ENCODE data around the gene RBP3.
A peak's percentile ranks its signal among the peaks of the same experiment; 100 is the strongest.

RBP3 gene

DNA sequence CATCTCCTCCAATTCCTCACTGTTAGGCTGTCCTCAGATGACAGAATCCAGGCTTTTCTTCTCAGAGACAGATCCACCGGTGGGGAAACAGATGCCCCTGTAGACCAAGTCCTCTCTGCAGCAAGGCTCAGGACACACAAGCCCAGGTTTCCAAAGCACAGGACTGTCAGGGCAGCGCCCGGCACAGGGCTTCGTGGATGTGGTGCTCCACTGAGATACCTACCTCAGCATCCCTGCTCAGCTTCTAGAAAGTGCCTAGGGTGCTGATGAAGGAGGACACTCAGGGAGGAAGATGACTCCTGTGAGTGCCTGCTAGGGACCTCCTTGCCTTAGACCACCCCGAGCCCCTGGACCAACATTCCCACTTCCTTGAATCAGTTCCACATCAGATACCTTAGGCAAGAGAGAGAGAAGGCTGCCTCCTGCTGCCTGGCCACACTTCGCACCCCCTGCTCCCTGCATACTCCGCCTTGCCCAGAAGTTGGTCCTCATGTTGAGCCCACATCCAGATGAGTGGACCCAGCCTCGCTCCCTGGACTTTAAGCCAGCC, 8.9 kb upstream of the RBP3 start:
- DNase-seq: no peak

DNA sequence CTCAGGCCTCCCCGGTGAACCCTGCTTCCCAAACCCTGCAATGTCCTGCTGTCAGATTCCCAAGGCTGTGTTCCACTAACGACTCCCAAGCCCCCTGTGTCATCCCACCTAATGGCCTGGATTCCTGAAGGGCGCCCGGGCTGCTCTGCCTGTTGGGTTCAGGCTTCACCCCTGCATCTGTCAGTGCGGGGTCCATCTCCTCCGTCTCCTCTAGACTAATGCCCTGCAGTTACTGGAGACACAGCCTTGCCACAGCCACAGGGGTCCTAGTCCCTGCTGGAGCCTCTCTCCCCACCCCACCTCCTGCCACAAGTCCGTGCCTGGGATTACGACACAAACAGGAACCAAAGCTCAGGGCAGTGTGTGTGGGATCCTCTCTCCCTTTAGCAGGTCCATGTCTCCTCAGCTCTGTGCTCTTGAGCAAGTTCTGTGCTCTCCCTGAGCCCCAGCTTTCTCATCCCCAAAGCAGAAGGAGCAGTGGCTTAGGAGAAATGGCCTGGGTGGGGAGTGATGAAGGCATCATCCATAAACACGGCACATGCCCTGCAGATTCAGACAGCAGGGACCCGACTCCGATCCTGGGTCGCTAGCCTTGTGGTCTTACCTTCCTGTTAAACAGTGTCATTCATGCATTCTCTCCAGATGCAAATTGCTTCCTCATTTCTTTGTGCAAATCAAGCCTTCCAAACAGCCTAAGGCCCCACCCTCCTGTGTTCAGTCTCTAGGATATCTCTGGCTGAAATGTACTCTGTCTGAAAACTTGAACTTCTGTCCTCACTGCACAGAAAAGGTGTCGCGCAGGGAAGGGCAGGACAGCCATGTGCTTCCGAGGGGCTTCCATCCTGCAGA, 8.2 kb upstream of the RBP3 start:
- no peak for DNase-seq

- peak; percentile 14 for DNase-seq
These were observed 7.5 kb upstream of the RBP3 start for GRCh38 chr10:47340608-47341170.

- no peak for DNase-seq
These were observed 2.9 kb upstream of the RBP3 start for GRCh38 chr10:47344996-47345870.

GRCh38 chr10:47346581-47347302, 1.4 kb upstream of the RBP3 start:
- DNase-seq: no peak

DNA sequence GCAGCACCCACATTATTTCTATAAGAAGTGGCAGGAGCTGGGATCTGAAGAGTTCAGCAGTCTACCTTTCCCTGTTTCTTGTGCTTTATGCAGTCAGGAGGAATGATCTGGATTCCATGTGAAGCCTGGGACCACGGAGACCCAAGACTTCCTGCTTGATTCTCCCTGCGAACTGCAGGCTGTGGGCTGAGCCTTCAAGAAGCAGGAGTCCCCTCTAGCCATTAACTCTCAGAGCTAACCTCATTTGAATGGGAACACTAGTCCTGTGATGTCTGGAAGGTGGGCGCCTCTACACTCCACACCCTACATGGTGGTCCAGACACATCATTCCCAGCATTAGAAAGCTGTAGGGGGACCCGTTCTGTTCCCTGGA, 874 bp upstream of the RBP3 start:
- DNase-seq: no peak

GRCh38 chr10:47348661-47349470, 703 bp downstream of the RBP3 start:
- no peak for DNase-seq

- no peak for DNase-seq
These were observed 1.4 kb downstream of the RBP3 start for GRCh38 chr10:47349516-47349915.

DNA sequence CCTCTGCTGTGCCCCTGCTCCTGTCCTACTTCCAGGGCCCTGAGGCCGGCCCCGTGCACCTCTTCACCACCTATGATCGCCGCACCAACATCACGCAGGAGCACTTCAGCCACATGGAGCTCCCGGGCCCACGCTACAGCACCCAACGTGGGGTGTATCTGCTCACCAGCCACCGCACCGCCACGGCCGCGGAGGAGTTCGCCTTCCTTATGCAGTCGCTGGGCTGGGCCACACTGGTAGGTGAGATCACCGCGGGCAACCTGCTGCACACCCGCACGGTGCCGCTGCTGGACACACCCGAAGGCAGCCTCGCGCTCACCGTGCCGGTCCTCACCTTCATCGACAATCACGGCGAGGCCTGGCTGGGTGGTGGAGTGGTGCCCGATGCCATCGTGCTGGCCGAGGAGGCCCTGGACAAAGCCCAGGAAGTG, 1.8 kb downstream of the RBP3 start:
- no peak for DNase-seq

DNA sequence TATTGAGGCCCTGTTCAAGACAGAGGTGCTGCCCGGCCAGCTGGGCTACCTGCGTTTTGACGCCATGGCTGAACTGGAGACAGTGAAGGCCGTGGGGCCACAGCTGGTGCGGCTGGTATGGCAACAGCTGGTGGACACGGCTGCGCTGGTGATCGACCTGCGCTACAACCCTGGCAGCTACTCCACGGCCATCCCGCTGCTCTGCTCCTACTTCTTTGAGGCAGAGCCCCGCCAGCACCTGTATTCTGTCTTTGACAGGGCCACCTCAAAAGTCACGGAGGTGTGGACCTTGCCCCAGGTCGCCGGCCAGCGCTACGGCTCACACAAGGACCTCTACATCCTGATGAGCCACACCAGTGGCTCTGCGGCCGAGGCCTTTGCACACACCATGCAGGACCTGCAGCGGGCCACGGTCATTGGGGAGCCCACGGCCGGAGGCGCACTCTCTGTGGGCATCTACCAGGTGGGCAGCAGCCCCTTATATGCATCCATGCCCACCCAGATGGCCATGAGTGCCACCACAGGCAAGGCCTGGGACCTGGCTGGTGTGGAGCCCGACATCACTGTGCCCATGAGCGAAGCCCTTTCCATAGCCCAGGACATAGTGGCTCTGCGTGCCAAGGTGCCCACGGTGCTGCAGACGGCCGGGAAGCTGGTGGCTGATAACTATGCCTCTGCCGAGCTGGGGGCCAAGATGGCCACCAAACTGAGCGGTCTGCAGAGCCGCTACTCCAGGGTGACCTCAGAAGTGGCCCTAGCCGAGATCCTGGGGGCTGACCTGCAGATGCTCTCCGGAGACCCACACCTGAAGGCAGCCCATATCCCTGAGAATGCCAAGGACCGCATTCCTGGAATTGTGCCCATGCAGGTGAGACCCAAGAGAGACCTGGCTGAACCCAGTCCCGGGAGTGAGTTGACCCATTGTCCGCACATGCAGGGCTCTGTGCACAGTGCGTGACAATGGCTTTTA, 2.8 kb downstream of the RBP3 start:
- DNase-seq: no peak

GRCh38 chr10:47351899-47352815, 4.0 kb downstream of the RBP3 start:
- no peak for DNase-seq

GRCh38 chr10:47353351-47353750, 5.2 kb downstream of the RBP3 start:
- no peak for DNase-seq

DNA sequence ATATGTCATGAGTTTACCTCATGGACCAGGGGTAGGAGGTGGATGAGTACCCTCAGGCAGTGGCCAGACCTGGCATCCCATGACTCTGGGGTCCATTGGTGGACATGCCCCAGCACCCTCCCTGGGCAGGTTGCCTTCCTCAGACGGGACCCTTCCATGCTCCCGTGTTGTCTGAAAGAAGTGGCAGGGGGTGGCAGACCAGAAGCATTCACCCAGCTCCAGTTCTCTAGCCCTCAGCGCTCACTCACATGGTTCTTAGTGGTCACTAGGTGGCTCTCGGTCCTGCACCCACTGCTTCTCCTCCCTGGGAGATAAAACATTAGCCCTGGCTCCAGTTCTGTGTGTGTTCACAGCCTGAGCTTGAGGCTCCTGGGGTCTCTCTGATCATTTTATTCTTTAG, 6.0 kb downstream of the RBP3 start:
- DNase-seq: no peak

DNA sequence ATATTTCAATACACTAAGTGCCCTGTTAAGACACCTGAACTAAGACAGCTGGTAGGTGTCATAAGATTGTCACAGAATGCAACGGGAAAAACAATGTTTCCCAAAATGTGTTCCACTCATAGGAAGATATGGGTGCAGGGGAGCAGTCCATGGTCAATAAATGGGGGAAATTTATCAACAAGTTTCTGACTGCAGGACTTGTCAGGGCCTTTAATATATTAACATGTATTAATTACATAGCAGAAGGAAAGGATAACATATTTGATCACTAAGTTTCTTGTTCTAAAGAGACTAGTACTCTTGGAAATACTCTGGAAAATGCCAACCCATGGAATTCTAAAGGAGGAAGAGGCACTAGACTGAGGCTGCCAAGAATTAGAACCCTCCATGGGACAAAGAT, 6.7 kb downstream of the RBP3 start:
- no peak for DNase-seq

GRCh38 chr10:47356708-47357107, 8.5 kb downstream of the RBP3 start:
- no peak for DNase-seq

DNA sequence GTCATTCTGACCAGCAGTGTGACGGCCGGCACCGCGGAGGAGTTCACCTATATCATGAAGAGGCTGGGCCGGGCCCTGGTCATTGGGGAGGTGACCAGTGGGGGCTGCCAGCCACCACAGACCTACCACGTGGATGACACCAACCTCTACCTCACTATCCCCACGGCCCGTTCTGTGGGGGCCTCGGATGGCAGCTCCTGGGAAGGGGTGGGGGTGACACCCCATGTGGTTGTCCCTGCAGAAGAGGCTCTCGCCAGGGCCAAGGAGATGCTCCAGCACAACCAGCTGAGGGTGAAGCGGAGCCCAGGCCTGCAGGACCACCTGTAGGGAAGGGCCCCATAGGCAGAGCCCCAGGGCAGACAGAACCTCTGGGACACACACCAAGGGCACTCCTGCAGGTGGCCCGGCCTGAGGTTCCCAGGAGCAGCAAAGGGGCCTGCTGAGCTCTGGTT, 9.0 kb downstream of the RBP3 start:
- DNase-seq: no peak

DNA sequence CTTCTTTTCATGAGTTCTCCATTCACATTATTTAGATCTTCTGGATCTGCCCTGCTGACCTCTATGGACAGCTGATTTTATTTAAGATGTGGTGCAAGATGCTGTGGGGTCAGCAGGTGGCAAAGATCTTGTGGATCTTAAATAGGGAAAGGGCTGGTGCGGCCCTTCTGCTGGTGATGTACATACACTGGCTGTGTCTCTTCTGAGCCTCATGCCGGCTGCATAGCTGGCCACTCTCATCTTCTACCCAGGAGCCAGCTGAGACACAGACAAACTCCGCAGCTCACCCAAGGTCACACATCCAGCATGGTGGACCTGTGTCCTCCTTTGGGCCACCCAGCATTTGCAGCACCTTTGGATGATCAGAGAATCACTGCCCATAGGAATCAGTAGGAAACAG, 9.7 kb downstream of the RBP3 start:
- DNase-seq: no peak

- no peak for DNase-seq
These were observed 10.3 kb downstream of the RBP3 start for GRCh38 chr10:47358457-47358856.

DNA sequence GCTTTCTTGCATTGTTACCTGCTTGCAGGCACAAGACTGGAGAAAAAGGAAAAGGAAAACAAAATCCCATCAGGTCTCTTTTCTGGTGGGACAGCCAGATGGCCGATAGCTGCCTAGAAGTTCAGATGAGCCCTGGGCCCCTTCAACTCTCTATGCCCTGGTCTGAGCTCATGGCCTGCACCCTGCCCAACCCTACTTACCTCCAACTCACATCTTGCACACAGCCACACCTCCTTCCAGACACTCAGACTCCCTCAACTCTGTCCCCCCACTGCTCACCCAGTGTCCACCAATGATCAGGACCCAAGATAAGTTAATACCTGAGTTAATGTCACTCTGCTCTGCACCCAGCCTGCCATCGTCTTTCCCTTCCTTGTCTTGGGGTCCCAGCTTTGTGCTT, 10.9 kb downstream of the RBP3 start:
- no peak for DNase-seq
